SK-N-SH treated with all-trans-retinoic acid at 6 μM for 48 hours (cell line): ENCODE results near the gene KCNJ1.

Experiments
- ATAC-seq: fragments of 200-7000 bp; cut with Tn5 transposase; 3 replicates; pipeline ENCODE4 v1.9.1; 2020; ENCODE audit warnings: mild to moderate bottlenecking, moderate library complexity
- ARNTL ChIP-seq: fragments of 450-650 bp; formaldehyde crosslinking; IDR thresholded peaks from 2 replicates; pipeline ENCODE4 v1.5.0; 2020; ENCODE audit warnings: low read depth, mild to moderate bottlenecking, moderate library complexity, borderline replicate concordance
- BACH2 ChIP-seq: fragments of 250-450 bp; sonication (Bioruptor Pico); IDR thresholded peaks from 2 replicates; pipeline ENCODE4 v1.9.0; 2021; ENCODE audit warnings: mild to moderate bottlenecking, borderline replicate concordance
- CREB5 ChIP-seq: fragments of 250-450 bp; sonication (Bioruptor Pico); IDR thresholded peaks from 2 replicates; pipeline ENCODE4 v1.5.1; 2020; ENCODE audit warnings: low read depth, mild to moderate bottlenecking, moderate library complexity
- CSDC2 ChIP-seq: fragments of 250-450 bp; sonication (Bioruptor Pico); IDR thresholded peaks from 2 replicates; pipeline ENCODE4 v1.5.0; 2020; ENCODE audit warnings: mild to moderate bottlenecking, moderate library complexity
- CSRNP3 ChIP-seq: fragments of 250-450 bp; sonication (Bioruptor Pico); IDR thresholded peaks from 2 replicates; pipeline ENCODE4 v1.5.1; 2021; ENCODE audit warnings: mild to moderate bottlenecking, moderate library complexity
- ESRRG ChIP-seq: fragments of 250-450 bp; sonication (Bioruptor Pico); IDR thresholded peaks from 2 replicates; pipeline ENCODE4 v1.6.1; 2021; ENCODE audit warnings: mild to moderate bottlenecking
- GLIS3 ChIP-seq: fragments of 250-450 bp; sonication (Bioruptor Pico); IDR thresholded peaks from 2 replicates; pipeline ENCODE4 v1.5.0; 2020; ENCODE audit warnings: mild to moderate bottlenecking, moderate library complexity
- ISL1 ChIP-seq: fragments of 250-450 bp; sonication (Bioruptor Pico); IDR thresholded peaks from 2 replicates; pipeline ENCODE4 v2.1.2; 2022; ENCODE audit warnings: mild to moderate bottlenecking, moderate library complexity
- OSR1 ChIP-seq: fragments of 250-450 bp; sonication (Bioruptor Pico); IDR thresholded peaks from 2 replicates; pipeline ENCODE4 v1.8.0; 2022; ENCODE audit warnings: moderate library complexity, mild to moderate bottlenecking, inconsistent platforms
- PATZ1 ChIP-seq: fragments of 250-450 bp; sonication (Bioruptor Pico); IDR thresholded peaks from 2 replicates; pipeline ENCODE4 v1.8.0; 2020; ENCODE audit warnings: mild to moderate bottlenecking, moderate library complexity, borderline replicate concordance
- POU6F1 ChIP-seq: fragments of 250-450 bp; sonication (Bioruptor Pico); IDR thresholded peaks from 2 replicates; pipeline ENCODE4 v1.8.0; 2021; ENCODE audit warnings: low read depth, mild to moderate bottlenecking, moderate library complexity, borderline replicate concordance
- PPARA ChIP-seq: fragments of 250-450 bp; sonication (Bioruptor Pico); IDR thresholded peaks from 2 replicates; pipeline ENCODE4 v1.5.0; 2020; ENCODE audit warnings: mild to moderate bottlenecking, borderline replicate concordance
- RARB ChIP-seq: fragments of 250-450 bp; sonication (Bioruptor Pico); IDR thresholded peaks from 2 replicates; pipeline ENCODE4 v1.8.0; 2021; ENCODE audit warnings: mild to moderate bottlenecking, moderate library complexity
- SNAI2 ChIP-seq: fragments of 250-450 bp; sonication (Bioruptor Pico); IDR thresholded peaks from 2 replicates; pipeline ENCODE4 v1.5.0; 2020; ENCODE audit warnings: mild to moderate bottlenecking, moderate library complexity
- TCF4 ChIP-seq: fragments of 250-450 bp; sonication (Bioruptor Pico); IDR thresholded peaks from 2 replicates; pipeline ENCODE4 v1.8.0; 2021; ENCODE audit warnings: mild to moderate bottlenecking, moderate library complexity, borderline replicate concordance
- TOX ChIP-seq: fragments of 250-450 bp; sonication (Bioruptor Pico); IDR thresholded peaks from 2 replicates; pipeline ENCODE4 v1.8.0; 2021; ENCODE audit warnings: mild to moderate bottlenecking, moderate library complexity, borderline replicate concordance
- TSHZ2 ChIP-seq: fragments of 250-450 bp; sonication (Bioruptor Pico); IDR thresholded peaks from 2 replicates; pipeline ENCODE4 v1.5.0; 2020; ENCODE audit warnings: mild to moderate bottlenecking, moderate library complexity
- ZC3H10 ChIP-seq: fragments of 250-450 bp; sonication (Bioruptor Pico); IDR thresholded peaks from 2 replicates; pipeline ENCODE4 v1.5.1; 2021; ENCODE audit warnings: mild to moderate bottlenecking, moderate library complexity
- ZFP3 ChIP-seq: fragments of 250-450 bp; sonication (Bioruptor Pico); IDR thresholded peaks from 2 replicates; pipeline ENCODE4 v1.5.0; 2020; ENCODE audit warnings: mild to moderate bottlenecking, moderate library complexity
- ZFP30 ChIP-seq: fragments of 450-650 bp; formaldehyde crosslinking; IDR thresholded peaks from 2 replicates; pipeline ENCODE4 v1.5.0; 2022; ENCODE audit warnings: mild to moderate bottlenecking, moderate library complexity
- ZNF565 ChIP-seq: fragments of 450-650 bp; formaldehyde crosslinking; conservative IDR thresholded peaks from 2 replicates; pipeline ENCODE4 v1.5.0; 2020; ENCODE audit warnings: low read depth, mild to moderate bottlenecking, moderate library complexity
- ZNF70 ChIP-seq: fragments of 450-650 bp; formaldehyde crosslinking; IDR thresholded peaks from 2 replicates; pipeline ENCODE4 v1.5.0; 2020; ENCODE audit warnings: mild to moderate bottlenecking, moderate library complexity
- ZNF8 ChIP-seq: fragments of 450-650 bp; formaldehyde crosslinking; IDR thresholded peaks from 2 replicates; pipeline ENCODE4 v1.5.0; 2020; ENCODE audit warnings: mild to moderate bottlenecking, moderate library complexity

Gene KCNJ1

GRCh38 chr11:128852327-128853023, 14.6 kb downstream of the KCNJ1 start:
- ATAC-seq: no peak
- TF ChIP-seq ZFP3 (CRISPR knock-in tag) (no peak), ESRRG (no peak), PPARA (no peak), ZNF70 (CRISPR knock-in tag) (no peak), BACH2 (no peak), ISL1 (CRISPR knock-in tag) (no peak), SNAI2 (CRISPR knock-in tag) (no peak), CSRNP3 (no peak), CSDC2 (no peak)

- ATAC-seq: peak; percentile 99
- TF ChIP-seq OSR1 (CRISPR knock-in tag) (no peak), PPARA (no peak), POU6F1 (CRISPR knock-in tag) (no peak), ZNF70 (CRISPR knock-in tag) (no peak), RARB (CRISPR knock-in tag) (no peak), CREB5 (no peak), ESRRG (no peak), BACH2 (no peak), ZNF8 (CRISPR knock-in tag) (no peak), ZFP30 (no peak), PATZ1 (no peak), CSRNP3 (no peak), SNAI2 (CRISPR knock-in tag) (no peak), ZFP3 (CRISPR knock-in tag) (no peak), CSDC2 (no peak)
- TF ChIP-seq, all 23 proteins: peak for 0
Observed at GRCh38 chr11:128848815-128849455, 18.2 kb downstream of the KCNJ1 start.

- TF ChIP-seq ARNTL (CRISPR knock-in tag): no peak
- TF ChIP-seq ZC3H10 (CRISPR knock-in tag): no peak
- no peak for TF ChIP-seq CSRNP3
- no peak for ATAC-seq
Observed at GRCh38 chr11:128846985-128847384, 20.1 kb downstream of the KCNJ1 start.

GRCh38 chr11:128845334-128845780, 21.7 kb downstream of the KCNJ1 start:
- ATAC-seq: no peak
- TF ChIP-seq ZNF565 (CRISPR knock-in tag) (no peak), CSRNP3 (no peak), TSHZ2 (CRISPR knock-in tag) (no peak), ZNF8 (CRISPR knock-in tag) (no peak), ZNF70 (CRISPR knock-in tag) (no peak), GLIS3 (CRISPR knock-in tag) (no peak), TCF4 (CRISPR knock-in tag) (no peak), OSR1 (CRISPR knock-in tag) (no peak), TOX (CRISPR knock-in tag) (no peak)
